GM18526 (cell line): ENCODE measurements around the gene RBM12.

Experiments used
- POLR2A ChIP-seq: IDR thresholded peaks from 3 replicates; pipeline ENCODE4 v1.6.1; 2011; ENCODE audit not compliant: insufficient read length; ENCODE audit errors: extremely low read depth

The RBM12 gene

GRCh38 chr20:35699957-35700624 is 35.4 kb upstream of the RBM12 start:
- TF ChIP-seq POLR2A = no peak

GRCh38 chr20:35699127-35699956 is 34.6 kb upstream of the RBM12 start, which contains the start of the genes NFS1 and ROMO1:
Gene NFS1, minus strand, starts transcription at chr20:35699352. Its CDS starts 64 bp downstream, at chr20:35699288.
Gene ROMO1, plus strand, starts transcription at chr20:35699405. Its CDS starts 228 bp downstream, at chr20:35699633.
- peak; percentile 80 for TF ChIP-seq POLR2A

GRCh38 chr20:35698298-35699126 is 33.8 kb upstream of the RBM12 start:
- no peak for TF ChIP-seq POLR2A

GRCh38 chr20:35697696-35698297 is 33.1 kb upstream of the RBM12 start:
- no peak for TF ChIP-seq POLR2A

GRCh38 chr20:35695978-35696377 is 31.3 kb upstream of the RBM12 start:
- no peak for TF ChIP-seq POLR2A

GRCh38 chr20:35695245-35695749 is 30.6 kb upstream of the RBM12 start:
- TF ChIP-seq POLR2A = no peak

GRCh38 chr20:35690265-35690664 is 25.6 kb upstream of the RBM12 start:
- TF ChIP-seq POLR2A = no peak

GRCh38 chr20:35681960-35682359 is 17.3 kb upstream of the RBM12 start:
- TF ChIP-seq POLR2A = no peak

GRCh38 chr20:35680452-35681183 is 15.9 kb upstream of the RBM12 start:
- no peak for TF ChIP-seq POLR2A

- no peak for TF ChIP-seq POLR2A
Measured at GRCh38 chr20:35674921-35675320, 10.2 kb upstream of the RBM12 start.

- TF ChIP-seq POLR2A = no peak
Measured at GRCh38 chr20:35673884-35674283, 9.2 kb upstream of the RBM12 start.

- TF ChIP-seq POLR2A = no peak
Measured at GRCh38 chr20:35669681-35670080, 5.0 kb upstream of the RBM12 start.

- no peak for TF ChIP-seq POLR2A
Measured at GRCh38 chr20:35669221-35669620, 4.5 kb upstream of the RBM12 start.

GRCh38 chr20:35665949-35666288 is 1.2 kb upstream of the RBM12 start:
- no peak for TF ChIP-seq POLR2A
